H1 (cell line): ENCODE results near the gene FRA10AC1. TPM values are rescaled to one million over a fixed set of nuclear protein-coding genes. Genes with fewer than 3 reads are reported as not detected.

ENCODE experiments used
- CTCF ChIA-PET: fragments of 300-600 bp; sonication (Branson Sonifier 250); formaldehyde crosslinking; loops from one replicate; lab custom pipeline; 2021; ENCODE audit not compliant: partially characterized antibody; lab: Charles Lee
- POLR2A ChIA-PET: fragments of 300-600 bp; sonication (Branson Sonifier 250); formaldehyde crosslinking; loops from one replicate; lab custom pipeline; 2021; ENCODE audit warnings: inconsistent platforms; ENCODE audit not compliant: partially characterized antibody; lab: Charles Lee
- DNase-seq, 2 experiments: peaks; one replicate each; pipeline versions ENCODE4 v3.0.0 to v3.0.0-alpha.2; 2010 to 2022; ENCODE audit warnings: low spot score in 2 of 2, low read depth in 1 of 2, mixed read lengths in 1 of 2
- FAIRE-seq: peaks from 2 replicates; lab custom pipeline; 2011; peaks lifted over from hg19 to GRCh38; lab: Jason Lieb, UNC
- H2AFZ ChIP-seq: 2 replicates; pipeline ENCODE4 v1.8.1; 2012; ENCODE audit warnings: low read length, inconsistent platforms
- H2AK5ac ChIP-seq: 2 replicates; pipeline ENCODE4 v1.6.1; 2013; ENCODE audit warnings: low read depth, low read length
- H2BK120ac ChIP-seq: replicated peaks from 2 replicates; pipeline ENCODE3; 2013; ENCODE audit warnings: low read depth, low read length, inconsistent platforms
- H2BK12ac ChIP-seq: 2 replicates; pipeline ENCODE4 v1.6.1; 2013; ENCODE audit warnings: low read depth, low read length
- H2BK15ac ChIP-seq: 2 replicates; pipeline ENCODE4 v1.6.1; 2013; ENCODE audit warnings: low read length
- H2BK20ac ChIP-seq: 2 replicates; pipeline ENCODE4 v1.6.1; 2013; ENCODE audit warnings: low read length
- H2BK5ac ChIP-seq: 2 replicates; pipeline ENCODE4 v1.6.1; 2013; ENCODE audit warnings: low read depth, low read length
- H3K14ac ChIP-seq: 2 replicates; pipeline ENCODE4 v1.6.1; 2013; ENCODE audit warnings: inconsistent platforms; ENCODE audit not compliant: insufficient read length
- H3K18ac ChIP-seq: 2 replicates; pipeline ENCODE4 v1.6.1; 2013; ENCODE audit warnings: low read length; ENCODE audit errors: extremely low read depth
- H3K23ac ChIP-seq: 2 replicates; pipeline ENCODE4 v1.6.1; 2013; ENCODE audit warnings: inconsistent platforms; ENCODE audit not compliant: insufficient read length
- H3K23me2 ChIP-seq: 2 replicates; pipeline ENCODE4 v1.6.1; 2013; ENCODE audit warnings: low read depth, low read length
- H3K27ac ChIP-seq: 2 replicates; pipeline ENCODE4 v1.6.1; 2011; ENCODE audit warnings: low read depth, low read length, inconsistent platforms
- H3K27me3 ChIP-seq, 4 experiments: replicated peaks in 1 of 4; 1 replicate in 1 of 4; 2 replicates in 3 of 4; pipeline versions ENCODE4 v1.6.1 to v1.8.1; 2011 to 2013; ENCODE audit warnings: low read length in 3 of 4, mild to moderate bottlenecking in 3 of 4, inconsistent platforms in 2 of 4, mixed read lengths in 2 of 4, moderate library complexity in 1 of 4; ENCODE audit not compliant: control insufficient read depth in 3 of 4, insufficient read depth in 3 of 4; ENCODE audit errors: extremely low read depth in 1 of 4
- H3K36me3 ChIP-seq, 4 experiments: 2 replicates each; pipeline versions ENCODE4 v1.6.1 to v1.8.1; 2011 to 2013; ENCODE audit warnings: mild to moderate bottlenecking in 4 of 4, low read length in 3 of 4, moderate library complexity in 2 of 4, control low read depth in 1 of 4, inconsistent platforms in 1 of 4; ENCODE audit not compliant: insufficient read depth in 4 of 4, control insufficient read depth in 2 of 4
- H3K4ac ChIP-seq: replicated peaks from 2 replicates; pipeline ENCODE3; 2013; ENCODE audit warnings: low read length, low read depth, mixed read lengths, inconsistent platforms; ENCODE audit not compliant: insufficient read length
- H3K4me1 ChIP-seq, 4 experiments: replicated peaks in 1 of 4; 1 replicate in 1 of 4; 2 replicates in 3 of 4; pipeline versions ENCODE4 v1.6.1 to v1.8.1; 2011 to 2013; ENCODE audit warnings: low read length in 3 of 4, inconsistent platforms in 2 of 4, mixed read lengths in 1 of 4; ENCODE audit not compliant: insufficient read depth in 4 of 4, control insufficient read depth in 3 of 4
- H3K4me2 ChIP-seq, 2 experiments: 2 replicates each; pipeline versions ENCODE4 v1.6.1 to v1.8.1; 2011 to 2013; ENCODE audit warnings: low read depth in 2 of 2, low read length in 2 of 2, control low read depth in 1 of 2, inconsistent platforms in 1 of 2, mild to moderate bottlenecking in 1 of 2; ENCODE audit not compliant: insufficient read depth in 1 of 2
- H3K4me3 ChIP-seq, 4 experiments: fragments of 200-600, 300-600 bp in 1 of 4; sonication (generic), shearing (Covaris generic), sonication (Bioruptor Twin) in 1 of 4; 2 replicates each; pipeline versions ENCODE4 v1.5.1 to v1.8.1; 2011 to 2016; ENCODE audit warnings: low read length in 4 of 4, low read depth in 3 of 4, control low read depth in 2 of 4, inconsistent platforms in 2 of 4, mild to moderate bottlenecking in 2 of 4, mixed read lengths in 1 of 4, moderate library complexity in 1 of 4; ENCODE audit not compliant: insufficient read depth in 2 of 4; ENCODE audit errors: extremely low read depth in 1 of 4
- H3K56ac ChIP-seq: replicated peaks from 2 replicates; pipeline ENCODE3; 2013; ENCODE audit warnings: low read depth, mild to moderate bottlenecking, mixed read lengths, low read length, inconsistent platforms; ENCODE audit not compliant: insufficient read length
- H3K79me1 ChIP-seq: 2 replicates; pipeline ENCODE4 v1.6.1; 2013; ENCODE audit warnings: low read depth, low read length, control low read depth
- H3K79me2 ChIP-seq, 2 experiments: 2 replicates each; pipeline versions ENCODE4 v1.6.1 to v1.8.1; 2012 to 2013; ENCODE audit warnings: low read length in 2 of 2, mild to moderate bottlenecking in 2 of 2, inconsistent platforms in 1 of 2; ENCODE audit not compliant: insufficient read depth in 2 of 2, control insufficient read depth in 1 of 2
- H3K9ac ChIP-seq, 4 experiments: replicated peaks in 1 of 4; 1 replicate in 1 of 4; 2 replicates in 3 of 4; pipeline versions ENCODE4 v1.6.1 to v1.8.1; 2011 to 2013; ENCODE audit warnings: low read depth in 3 of 4, low read length in 3 of 4, control low read depth in 2 of 4, mild to moderate bottlenecking in 2 of 4, moderate library complexity in 2 of 4, inconsistent platforms in 1 of 4; ENCODE audit errors: extremely low read depth in 1 of 4
- H3K9me3 ChIP-seq, 2 experiments: 2 replicates each; pipeline versions ENCODE4 v1.6.1 to v1.8.1; 2012 to 2013; ENCODE audit warnings: mild to moderate bottlenecking in 2 of 2, moderate library complexity in 2 of 2, control low read depth in 1 of 2, inconsistent platforms in 1 of 2, low read depth in 1 of 2, low read length in 1 of 2, mixed read lengths in 1 of 2; ENCODE audit not compliant: insufficient read depth in 2 of 2
- H4K20me1 ChIP-seq, 2 experiments: replicated peaks in 1 of 2; 2 replicates each; pipeline versions ENCODE3 to v1.8.1; 2011 to 2013; ENCODE audit warnings: inconsistent platforms in 2 of 2, low read length in 2 of 2, mild to moderate bottlenecking in 1 of 2; ENCODE audit not compliant: insufficient read depth in 2 of 2, control insufficient read depth in 1 of 2
- H4K5ac ChIP-seq: 2 replicates; pipeline ENCODE4 v1.6.1; 2013; ENCODE audit warnings: low read length, low read depth, mixed read lengths, inconsistent platforms; ENCODE audit not compliant: insufficient read length
- H4K8ac ChIP-seq: 2 replicates; pipeline ENCODE4 v1.8.0; 2013; ENCODE audit warnings: mild to moderate bottlenecking, moderate library complexity, low read length, inconsistent platforms; ENCODE audit not compliant: insufficient read depth; ENCODE audit errors: extremely low read depth
- H4K91ac ChIP-seq: replicated peaks from 2 replicates; pipeline ENCODE3; 2013; ENCODE audit warnings: low read length, mixed read lengths, inconsistent platforms; ENCODE audit not compliant: insufficient read length
- FOSL1 ChIP-seq: IDR thresholded peaks from 2 replicates; pipeline ENCODE4 v1.6.1; 2011; ENCODE audit warnings: mild to moderate bottlenecking, low read depth, low read length, moderate library complexity; ENCODE audit not compliant: insufficient read depth
- KDM5A ChIP-seq: fragments of 200-600 bp; IDR thresholded peaks from 2 replicates; pipeline ENCODE4 v1.7.1; 2012; ENCODE audit warnings: mild to moderate bottlenecking, low read length, inconsistent platforms, mixed read lengths
- PHF8 ChIP-seq: fragments of 200-600 bp; sonication (generic); conservative IDR thresholded peaks from 2 replicates; pipeline ENCODE4 v1.7.1; 2012; ENCODE audit warnings: low read depth, mild to moderate bottlenecking, inconsistent platforms, low read length, moderate library complexity
- WGBS, 2 experiments: shearing (Covaris generic) in 1 of 2; methylation state at CpG; one replicate each; pipeline versions ENCODE4 v1.1.6 to v1.1.7; 2013 to 2015; ENCODE audit warnings: low lambda C conversion rate in 2 of 2, mixed read lengths in 2 of 2, inconsistent platforms in 1 of 2, low coverage in 1 of 2, missing lambda C conversion rate in 1 of 2; ENCODE audit not compliant: insufficient replicate concordance in 2 of 2, insufficient coverage in 1 of 2, insufficient read length in 1 of 2; ENCODE audit errors: extremely low coverage in 1 of 2, missing lambda C conversion rate in 1 of 2; 5-methylcytosine and 5-hydroxymethylcytosine counted together
- polyA plus RNA-seq, 7 experiments: library from polyadenylated mRNA; depleted of rRNA in 3 of 7; stranded (reverse) in 5 of 7; unstranded in 2 of 7; fragments of >200 nt in 5 of 7; fragments of 200-250 nt in 2 of 7; gene quantifications; 1 replicate in 5 of 7; 2 replicates in 1 of 7; 4 replicates in 1 of 7; pipeline versions ENCODE4 v1.2.1 to v1.2.3, GENCODE V29; 2011 to 2013; ENCODE audit warnings: missing spikeins in 2 of 7, mixed read lengths in 2 of 7
- total RNA-seq: library from RNA; stranded (reverse); fragmentation: NEBNext Ultra II Directional; extraction: Animal tissue kit (Norgen Biotek cat#: 25700); gene quantifications from 2 replicates; pipeline ENCODE4 v1.2.1, GENCODE V29; 2021
- TF ChIP-seq, protein P1 (sequence below): IDR thresholded peaks from 2 replicates; pipeline ENCODE4 v1.6.1; 2011; ENCODE audit warnings: low read depth, mild to moderate bottlenecking, low read length; ENCODE audit not compliant: insufficient read depth

Gene FRA10AC1
- total and polyA plus RNA-seq, 2 of the 8 experiments (the other 6 are each of a cell fraction or from before 2014, with no cell fraction given) = 4.4 to 13.5 TPM

GRCh38 chr10:93654201-93654600, 48.2 kb downstream of the FRA10AC1 start:
- H3K27ac ChIP-seq = no peak overlapping the region
- no peaks in the 10 kb centered on the region for H3K23me2 ChIP-seq
- no peak overlapping the region for H4K5ac ChIP-seq
- H3K9ac ChIP-seq = no peak overlapping the region
- no peak overlapping the region for H2AK5ac ChIP-seq
- H3K9me3 ChIP-seq = no peaks in the 10 kb centered on the region
- ChIA-PET POLR2A (no interaction called here), CTCF (interaction anchor here (0.6 to 2.0 kb wide), 3 partner anchors 27 to 100 kb away, joined by 4 to 8 read pairs (median 4); no protein-coding TSS in a partner anchor)
- H3K4me2 ChIP-seq = no peak overlapping the region
- H3K18ac ChIP-seq = no peak overlapping the region
- H2AFZ ChIP-seq = no peak overlapping the region
- no peak overlapping the region for H4K8ac ChIP-seq
- no peaks in the 10 kb centered on the region for H3K4me1 ChIP-seq
- TF ChIP-seq FOSL1 = no peak
- TF ChIP-seq KDM5A = no peak
- TF ChIP-seq PHF8 = no peak
- TF ChIP-seq, protein P1, sequence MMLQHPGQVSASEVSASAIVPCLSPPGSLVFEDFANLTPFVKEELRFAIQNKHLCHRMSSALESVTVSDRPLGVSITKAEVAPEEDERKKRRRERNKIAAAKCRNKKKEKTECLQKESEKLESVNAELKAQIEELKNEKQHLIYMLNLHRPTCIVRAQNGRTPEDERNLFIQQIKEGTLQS = no peak
- no peak overlapping the region for H2BK15ac ChIP-seq
- H2BK20ac ChIP-seq = no peak overlapping the region
- no peak overlapping the region for H2BK12ac ChIP-seq
- no peak overlapping the region for H2BK5ac ChIP-seq
- H3K79me1 ChIP-seq = no peaks in the 10 kb centered on the region
- H3K23ac ChIP-seq = no peak overlapping the region
- FAIRE-seq (no peak), DNase-seq (no peak)
- no peaks in the 10 kb centered on the region for H3K79me2 ChIP-seq
- 93% methylated on average over 1 of the region's 1 CpG; no CpG with 5 or more reads in 1 of the 2 experiments for WGBS, 2 experiments
- no peaks in the 10 kb centered on the region for H3K27me3 ChIP-seq
- no peak overlapping the region for H3K56ac ChIP-seq
- H4K20me1 ChIP-seq = no peaks in the 10 kb centered on the region
- no peaks in the 10 kb centered on the region for H3K36me3 ChIP-seq
- H4K91ac ChIP-seq = no peak overlapping the region
- H3K4ac ChIP-seq = no peak overlapping the region
- H3K14ac ChIP-seq = no peak overlapping the region
- H3K4me3 ChIP-seq = no peak overlapping the region
- no peak overlapping the region for H2BK120ac ChIP-seq
